Stimulated activated CD8-positive, alpha-beta memory T cell treated with anti-CD3 and anti-CD28 coated beads, Interleukin-15, amount 100 ng/mL, for 4 hours (primary cell): ENCODE data around the gene ACAT2.
"Not testable (repeated sequence)": the region's sequence is repeated elsewhere in the genome, so short reads cannot be mapped to it uniquely, and the experiment has no call there.

Experiments
- DNase-seq, 2 donors: peaks; one replicate each; pipeline ENCODE4 v3.0.0-alpha.2; 2020; ENCODE audit warnings: low read depth in 2 of 2

Gene ACAT2

DNA sequence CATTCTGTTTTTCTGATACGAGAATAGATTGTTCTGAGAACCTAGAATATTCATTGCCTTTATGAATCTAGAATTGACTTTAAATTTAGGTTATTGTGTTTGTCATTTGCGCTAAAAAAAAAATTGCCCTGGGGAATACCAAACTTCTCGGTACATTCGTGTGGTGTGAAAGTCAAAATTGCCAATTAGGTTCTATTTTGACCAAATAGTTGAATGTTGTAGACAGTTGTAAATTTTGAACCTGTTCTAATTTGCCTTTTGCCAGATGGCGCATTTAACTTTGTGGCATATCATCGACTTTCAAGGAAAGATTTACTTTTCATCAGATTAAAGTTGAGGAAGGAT lies 31.5 kb upstream of the ACAT2 start:
- DNase-seq = no peak

DNA sequence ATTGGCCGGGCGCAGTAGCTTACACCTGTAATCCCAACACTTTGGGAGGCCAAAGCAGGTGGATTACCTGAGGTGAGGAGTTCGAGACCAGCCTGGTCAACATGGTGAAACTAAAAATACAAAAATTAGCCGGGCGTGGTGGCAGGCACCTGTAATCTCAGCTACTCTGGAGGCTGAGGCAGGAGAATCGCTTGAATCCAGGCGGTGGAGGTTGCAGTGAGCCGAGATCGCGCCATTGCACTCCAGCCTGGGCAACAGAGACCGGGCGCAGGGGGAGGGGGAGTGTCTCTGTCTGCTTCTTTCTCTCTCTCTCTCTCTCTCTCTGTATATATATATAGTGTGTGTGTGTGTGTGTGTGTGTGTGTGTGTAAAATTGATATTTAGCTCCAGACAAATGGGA lies 29.3 kb upstream of the ACAT2 start:
- not testable (repeated sequence) for DNase-seq

DNA sequence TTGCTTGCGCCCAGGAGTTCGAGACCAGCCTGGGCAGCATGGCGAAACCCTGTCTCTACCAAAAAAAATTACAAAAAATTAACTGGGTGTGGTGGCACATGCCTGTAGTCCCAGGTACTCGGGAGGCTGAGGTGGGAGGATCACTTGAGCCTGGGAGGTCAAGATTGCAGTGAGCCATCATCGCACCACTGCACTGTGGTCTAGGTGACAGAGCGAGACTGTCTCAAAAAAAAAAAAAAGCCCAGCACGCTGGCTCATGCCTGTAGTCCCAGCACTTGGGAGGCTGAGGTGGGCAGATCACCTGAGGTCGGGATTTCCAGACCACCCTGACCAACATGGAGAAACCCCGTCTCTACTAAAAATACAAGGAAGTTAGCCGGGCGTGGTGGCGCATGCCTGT lies 28.4 kb upstream of the ACAT2 start:
- DNase-seq = not testable (repeated sequence)

DNA sequence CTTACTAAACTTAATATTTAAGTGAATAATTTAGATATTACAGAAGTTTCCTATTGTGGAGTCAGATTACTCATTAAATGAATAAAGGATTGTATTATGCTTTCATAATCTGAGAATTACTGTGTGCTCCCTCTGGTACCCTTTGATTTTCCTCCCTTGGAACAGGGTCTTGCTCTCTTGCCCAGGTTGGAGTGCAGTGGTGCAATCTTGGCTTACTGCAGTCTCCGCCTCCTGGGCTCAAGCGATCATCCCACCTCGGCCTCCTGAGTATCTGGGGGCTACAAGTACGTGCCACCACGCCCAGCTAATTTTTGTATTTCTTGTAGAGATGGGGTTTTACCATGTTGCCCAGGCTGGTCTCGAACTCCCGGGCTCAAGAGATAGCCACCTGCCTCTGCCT lies 24.9 kb upstream of the ACAT2 start:
- no peak for DNase-seq

DNA sequence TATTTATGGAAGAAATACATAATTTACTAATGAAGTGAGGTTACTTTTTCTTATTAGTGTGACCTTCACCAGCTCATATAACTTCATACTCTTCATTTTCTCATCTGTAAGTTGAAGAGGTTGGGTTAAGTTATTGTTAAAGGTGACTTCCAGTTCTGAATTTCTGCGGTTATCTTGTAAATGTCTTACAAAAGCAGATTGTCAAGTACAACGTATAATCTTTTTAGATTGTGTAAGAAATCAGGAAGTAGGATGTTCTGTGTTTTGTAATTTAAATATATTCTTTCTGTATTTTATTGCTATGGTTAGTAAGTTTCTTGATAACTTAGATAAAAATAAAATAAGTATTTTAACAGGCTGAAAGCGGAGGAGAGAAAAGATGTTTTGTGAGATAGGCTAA lies 22.5 kb upstream of the ACAT2 start:
- DNase-seq = no peak

DNA sequence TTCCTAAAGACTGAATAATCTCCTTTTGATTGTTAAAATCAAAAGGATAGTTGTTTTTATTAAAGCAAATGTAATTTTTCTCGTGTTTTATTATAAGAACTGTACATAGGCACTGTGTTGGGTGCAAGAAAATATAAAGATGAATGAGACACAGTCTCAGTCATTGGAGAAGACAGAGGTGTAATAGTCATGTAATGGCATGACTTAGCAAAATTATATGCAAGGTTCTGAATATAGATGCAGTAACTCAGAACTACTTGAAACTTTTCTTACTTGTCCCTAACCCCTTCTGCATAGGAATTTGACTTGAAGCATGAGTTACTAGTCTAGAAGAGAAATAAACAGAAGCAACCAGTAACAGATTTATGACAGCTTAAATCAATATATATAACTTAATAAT lies 19.7 kb upstream of the ACAT2 start:
- DNase-seq = no peak

DNA sequence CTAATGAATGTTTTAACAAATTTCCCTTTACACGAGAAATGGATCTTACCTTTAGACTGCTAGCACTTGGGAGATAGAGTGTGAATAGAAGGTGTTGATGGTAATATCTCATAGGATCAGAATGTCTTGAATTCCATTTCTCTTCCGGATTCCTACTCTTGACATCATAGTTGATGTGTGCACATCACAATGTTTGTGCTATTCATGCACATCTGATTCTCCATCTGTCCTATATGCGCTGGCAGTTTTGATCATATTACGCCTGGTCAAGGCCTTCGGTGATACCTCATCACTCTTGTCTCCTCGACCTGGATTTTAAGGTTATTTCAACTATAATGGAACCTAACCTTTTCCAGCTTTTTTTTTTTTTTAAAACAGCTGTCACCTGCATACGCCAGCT lies 16.8 kb upstream of the ACAT2 start:
- no peak for DNase-seq

DNA sequence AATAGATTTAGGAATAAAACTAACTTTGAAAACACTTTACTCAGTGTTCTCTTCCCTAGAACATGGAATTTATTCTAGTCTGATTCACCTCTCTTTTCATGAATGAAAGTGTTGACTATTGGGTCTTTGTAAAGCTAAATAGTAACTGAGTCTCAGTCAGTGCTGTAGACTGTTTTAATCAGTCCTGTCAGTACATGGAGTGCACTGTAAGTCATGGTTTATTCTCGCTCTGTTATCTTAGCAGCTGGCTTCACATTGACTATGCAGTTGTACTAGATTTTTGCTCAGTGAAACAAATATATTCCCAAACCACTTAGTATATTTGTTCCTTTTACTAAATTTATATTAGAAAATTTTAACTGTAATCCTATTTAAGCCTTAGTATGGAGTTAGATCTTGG lies 15.1 kb upstream of the ACAT2 start:
- DNase-seq = no peak

DNA sequence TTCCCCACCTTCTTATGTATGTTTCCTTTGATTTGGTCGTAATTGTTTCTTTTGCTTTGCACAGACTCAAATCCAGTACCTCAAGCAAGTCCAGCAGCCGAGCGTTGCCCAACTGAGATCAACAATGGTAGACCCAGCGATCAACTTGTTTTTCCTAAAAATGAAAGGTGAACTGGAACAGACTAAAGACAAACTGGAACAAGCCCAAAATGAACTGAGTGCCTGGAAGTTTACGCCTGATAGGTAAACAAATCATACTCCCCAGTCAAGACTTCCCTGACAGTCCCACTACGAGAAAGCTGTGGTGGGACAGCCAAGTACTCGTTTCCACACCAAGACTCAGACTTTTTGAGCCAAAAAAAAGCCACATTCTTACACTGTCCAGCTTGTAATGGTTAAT lies 13.7 kb upstream of the ACAT2 start:
- not testable (repeated sequence) for DNase-seq

DNA sequence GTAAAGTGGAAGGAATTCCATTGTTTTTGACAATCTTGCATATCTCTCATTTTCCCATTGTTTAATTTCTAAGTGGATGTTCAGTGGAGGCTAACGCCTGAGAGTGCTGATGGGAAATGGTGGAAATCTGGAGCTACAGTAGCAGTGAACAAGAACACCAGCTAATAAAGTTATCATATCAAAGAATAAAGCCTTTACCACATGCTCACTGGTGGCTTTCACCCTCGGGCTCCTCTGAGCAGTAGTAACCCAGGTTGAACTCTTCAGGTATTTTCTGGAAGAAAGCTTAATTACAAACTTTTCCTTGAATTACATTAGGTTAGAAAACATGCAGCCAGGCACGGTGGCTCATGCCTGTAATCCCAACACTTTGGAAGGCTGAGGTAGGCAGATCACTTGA lies 10.4 kb upstream of the ACAT2 start:
- DNase-seq = no peak

DNA sequence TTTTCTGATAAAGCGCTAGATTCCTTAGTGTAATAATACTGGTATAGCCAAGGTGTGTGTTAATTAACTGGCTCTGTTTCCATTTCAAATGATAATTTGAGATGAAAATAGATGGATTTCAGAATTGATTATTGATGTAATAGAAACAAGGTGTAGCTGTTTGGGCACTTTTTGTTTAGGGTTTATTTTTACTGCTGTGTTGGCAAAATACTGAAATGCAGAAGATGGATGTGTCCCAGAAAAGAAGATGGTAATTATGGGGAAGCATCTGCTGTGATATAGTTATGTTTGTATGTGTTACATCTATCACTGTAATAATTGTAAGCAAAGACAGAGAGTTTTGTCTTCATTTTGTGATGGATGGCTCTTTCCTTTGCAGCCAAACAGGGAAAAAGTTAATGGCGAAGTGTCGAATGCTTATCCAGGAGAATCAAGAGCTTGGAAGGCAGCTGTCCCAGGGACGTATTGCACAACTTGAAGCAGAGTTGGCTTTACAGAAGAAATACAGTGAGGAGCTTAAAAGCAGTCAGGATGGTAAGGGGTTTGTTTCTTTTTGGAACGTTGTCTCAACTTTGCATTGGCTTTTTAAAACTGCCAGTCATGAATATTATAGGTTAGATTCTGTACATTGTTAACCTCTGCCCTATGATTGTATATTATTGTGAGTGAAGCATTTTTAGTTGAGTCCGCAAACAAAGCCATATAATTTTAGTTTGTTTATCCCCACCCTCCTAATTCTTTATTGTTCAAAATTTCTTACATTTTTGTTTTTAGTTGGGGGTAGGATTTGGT lies 8.6 kb upstream of the ACAT2 start:
- DNase-seq = no peak

DNA sequence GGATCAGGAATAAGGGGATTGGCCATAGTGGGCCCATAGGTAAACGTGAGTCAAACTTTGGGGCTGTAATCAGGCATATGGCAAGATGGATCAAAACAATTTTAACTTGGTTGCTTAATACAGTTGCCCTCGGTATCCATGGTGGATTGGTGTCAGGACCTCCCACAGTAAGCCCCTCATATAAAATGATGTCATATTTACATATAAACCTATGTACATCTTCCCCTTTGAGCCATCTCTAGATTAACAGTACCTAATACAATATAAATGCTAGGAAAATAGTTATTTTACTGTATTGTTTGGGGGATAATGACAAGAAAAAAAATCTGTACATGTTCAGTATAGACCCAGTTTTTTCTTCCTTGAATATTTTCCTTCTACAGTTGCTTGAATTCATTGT lies 7.4 kb upstream of the ACAT2 start:
- DNase-seq = no peak

DNA sequence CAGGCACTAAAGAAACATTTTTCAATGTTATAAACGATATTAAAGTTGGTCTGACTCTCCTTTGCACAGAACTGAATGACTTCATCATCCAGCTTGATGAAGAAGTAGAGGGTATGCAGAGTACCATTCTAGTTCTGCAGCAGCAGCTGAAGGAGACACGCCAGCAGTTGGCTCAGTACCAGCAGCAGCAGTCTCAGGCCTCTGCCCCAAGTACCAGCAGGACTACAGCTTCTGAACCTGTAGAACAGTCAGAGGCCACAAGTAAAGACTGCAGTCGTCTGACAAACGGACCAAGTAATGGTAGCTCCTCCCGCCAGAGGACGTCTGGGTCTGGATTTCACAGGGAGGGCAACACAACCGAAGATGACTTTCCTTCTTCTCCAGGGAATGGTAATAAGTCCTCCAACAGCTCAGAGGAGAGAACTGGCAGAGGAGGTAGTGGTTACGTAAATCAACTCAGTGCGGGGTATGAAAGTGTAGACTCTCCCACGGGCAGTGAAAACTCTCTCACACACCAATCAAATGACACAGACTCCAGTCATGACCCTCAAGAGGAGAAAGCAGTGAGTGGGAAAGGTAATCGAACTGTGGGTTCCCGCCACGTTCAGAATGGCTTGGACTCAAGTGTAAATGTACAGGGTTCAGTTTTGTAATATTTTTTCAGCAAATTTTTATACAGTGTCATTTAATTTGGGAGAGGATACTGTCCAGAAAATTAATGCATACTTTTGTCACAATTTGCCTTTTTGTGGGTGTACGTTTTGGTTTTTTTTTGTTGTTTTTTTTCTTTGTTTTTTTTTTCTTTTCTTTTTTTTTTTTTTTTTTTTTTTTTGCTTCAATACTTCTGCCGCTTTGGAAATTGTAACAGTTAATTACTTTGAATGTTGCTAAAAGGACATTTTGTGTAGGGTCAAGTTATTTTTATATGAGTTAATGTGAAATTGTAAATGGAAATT lies 6.6 kb upstream of the ACAT2 start:
- no peak for DNase-seq

DNA sequence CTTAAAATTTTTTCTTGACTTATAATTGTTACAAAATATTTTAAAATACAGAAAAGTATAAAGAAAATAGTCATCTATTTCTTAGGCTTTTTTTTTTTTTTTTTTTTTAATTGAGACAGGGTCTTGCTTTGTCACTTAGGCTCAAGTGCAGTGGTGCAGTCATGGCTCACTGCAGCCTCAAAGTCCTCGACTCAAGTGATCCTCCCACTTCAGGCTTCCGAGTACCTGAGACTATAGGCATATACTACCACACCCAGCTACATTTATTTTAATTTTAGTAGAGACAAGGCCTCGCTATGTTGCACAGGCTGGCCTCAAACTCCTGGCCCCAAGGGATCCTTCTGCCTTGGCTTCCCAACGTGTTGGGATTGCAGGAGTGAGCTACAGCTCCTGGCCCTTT lies 5.3 kb upstream of the ACAT2 start:
- no peak for DNase-seq

DNA sequence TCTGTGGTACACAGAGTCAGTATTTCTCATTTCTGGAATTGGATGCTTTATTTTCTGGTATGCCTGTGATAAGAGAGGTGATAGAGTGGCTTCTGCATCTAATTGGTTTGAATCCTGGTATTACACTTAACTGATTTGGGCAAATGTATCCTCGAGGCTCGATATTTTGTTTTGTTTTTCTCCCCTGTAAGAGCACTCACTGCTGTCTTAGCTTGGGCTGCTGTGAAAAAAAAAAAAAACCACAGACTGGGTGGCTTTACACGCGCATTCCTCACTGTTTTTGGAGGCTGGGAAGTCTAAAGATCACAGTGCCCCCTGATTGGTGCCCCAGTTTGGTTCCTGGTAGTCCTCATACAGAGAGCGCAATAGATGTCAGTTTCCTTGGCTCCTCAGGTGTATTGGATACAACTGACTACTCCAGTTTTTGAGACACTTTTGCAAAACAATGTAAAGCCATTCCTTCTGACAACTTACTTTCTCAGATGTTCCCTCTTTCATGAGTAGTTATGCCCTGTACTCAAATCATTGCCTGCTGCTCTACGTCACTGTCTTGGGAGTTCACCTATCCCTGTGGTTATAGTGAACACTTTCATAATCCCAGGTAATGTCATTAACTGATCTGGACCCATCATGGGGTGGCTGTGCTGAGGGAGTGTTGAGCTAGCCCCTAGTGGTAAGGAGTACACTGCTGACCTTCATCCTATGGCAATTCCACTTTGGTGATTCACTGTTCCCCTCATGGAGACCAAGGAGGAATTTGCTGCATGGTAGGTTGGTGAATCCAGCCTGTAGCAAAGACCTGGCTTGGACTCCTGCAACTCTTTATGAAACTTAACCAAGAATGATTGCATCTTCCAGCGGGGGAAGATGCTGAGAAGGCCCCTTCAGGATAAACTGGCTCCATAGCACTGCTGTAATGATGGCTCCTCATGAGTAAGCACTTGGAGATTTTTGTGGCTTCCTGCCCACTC lies 3.5 kb upstream of the ACAT2 start:
- no peak for DNase-seq

DNA sequence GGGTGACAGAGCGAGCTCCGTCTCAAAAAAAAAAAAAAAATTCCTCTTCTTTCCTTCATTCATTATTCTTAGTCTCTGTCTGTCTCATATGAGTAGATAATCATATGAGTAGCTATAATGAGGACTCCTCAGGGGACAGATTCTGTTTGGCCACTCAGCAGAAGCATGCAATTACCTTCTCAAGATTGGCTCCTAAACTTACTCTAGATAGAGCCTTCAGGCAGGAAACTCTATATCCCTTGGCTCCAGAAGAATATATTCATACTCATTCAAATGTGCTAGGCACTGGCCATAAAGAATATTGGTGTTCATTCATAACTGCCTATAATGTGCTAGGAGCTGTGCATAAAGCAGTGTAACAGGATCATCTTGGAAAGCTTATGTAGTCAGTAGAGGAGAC lies 2.2 kb upstream of the ACAT2 start:
- no peak for DNase-seq

DNA sequence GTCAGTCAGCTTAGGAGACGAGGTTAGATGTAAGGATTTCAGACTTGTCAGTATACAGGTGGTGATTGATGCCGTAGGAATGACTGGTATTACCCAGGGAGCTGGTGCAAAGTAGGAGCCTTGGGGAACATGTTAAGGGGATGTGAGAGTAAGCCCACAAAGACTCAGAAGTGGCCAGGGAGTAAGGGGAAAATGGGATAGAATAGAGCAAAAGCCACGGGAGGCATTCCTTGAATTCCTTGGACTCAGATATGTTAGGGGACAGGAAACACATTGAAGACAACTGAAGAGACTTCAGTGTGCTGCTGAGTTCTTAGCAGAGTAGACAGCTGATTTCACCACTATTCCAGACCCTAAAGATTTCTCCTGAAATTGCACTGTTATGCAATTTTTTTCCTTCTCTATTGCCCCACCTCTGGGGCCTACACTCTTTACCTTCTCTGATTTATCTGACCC lies 1.2 kb upstream of the ACAT2 start:
- no peak for DNase-seq

DNA sequence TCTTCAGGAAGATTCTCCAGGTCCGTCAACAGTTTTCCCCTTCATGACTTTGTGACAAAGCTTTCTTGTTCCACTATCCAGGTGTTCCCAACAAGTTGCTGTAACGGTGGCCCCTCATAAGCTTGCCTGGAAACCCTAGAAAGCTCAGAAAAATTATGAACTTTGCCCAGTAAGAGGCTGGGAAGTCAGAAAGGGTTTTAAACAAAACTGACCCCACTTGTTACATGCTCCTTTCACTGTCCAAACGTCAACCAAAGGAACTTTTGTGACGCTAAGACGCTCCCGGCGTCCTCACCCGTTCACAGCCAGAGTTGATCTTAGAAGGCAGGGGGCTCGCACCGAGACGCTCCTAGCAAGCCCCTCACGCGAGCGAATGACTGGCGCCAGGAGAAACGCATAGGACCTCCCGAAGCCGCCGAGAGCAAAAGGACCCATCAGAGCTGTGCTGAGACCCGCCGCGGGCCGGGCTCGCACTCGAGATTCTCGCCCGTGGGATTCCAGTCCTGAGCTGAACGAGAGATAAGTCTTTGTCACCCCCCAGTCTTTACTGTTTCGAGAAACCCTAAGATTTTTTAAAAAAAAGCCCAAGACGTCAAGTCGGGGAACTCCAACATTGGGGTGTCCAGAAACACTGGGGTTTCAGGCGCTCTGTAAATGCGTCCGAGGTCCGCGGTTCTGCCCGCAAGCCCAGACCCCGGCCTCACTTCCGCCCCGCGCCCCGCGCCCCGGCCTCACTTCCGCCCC lies 544 bp upstream of the ACAT2 start:
- no peak for DNase-seq

DNA sequence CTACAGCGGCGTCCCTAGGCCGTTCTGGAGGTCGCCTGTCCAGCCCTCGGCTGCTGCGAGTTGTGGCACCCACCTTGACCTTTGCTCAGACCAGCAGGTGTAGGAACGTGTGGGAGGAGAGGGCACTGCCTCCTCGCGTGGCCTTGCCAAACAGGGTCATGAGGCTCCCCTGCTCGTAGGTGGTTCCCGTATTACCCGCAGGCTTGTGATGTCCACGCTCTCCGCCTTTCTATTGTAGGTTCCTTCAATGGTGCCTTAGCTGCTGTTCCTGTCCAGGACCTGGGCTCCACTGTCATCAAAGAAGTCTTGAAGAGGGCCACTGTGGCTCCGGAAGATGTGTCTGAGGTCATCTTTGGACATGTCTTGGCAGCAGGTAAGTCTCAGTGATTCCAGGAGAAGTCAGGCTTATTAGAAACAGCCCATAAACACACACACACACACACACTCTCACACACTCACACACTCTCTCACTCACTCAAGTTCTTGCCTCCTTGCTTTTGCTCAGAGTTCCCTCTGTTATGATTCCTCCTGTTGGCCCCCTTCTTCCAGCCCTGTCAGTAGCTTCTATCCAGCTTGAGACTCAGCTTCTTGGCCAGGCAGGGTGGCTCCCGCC lies 942 bp downstream of the ACAT2 start:
- peak in 1 of 2 donors; percentile 1 for DNase-seq

DNA sequence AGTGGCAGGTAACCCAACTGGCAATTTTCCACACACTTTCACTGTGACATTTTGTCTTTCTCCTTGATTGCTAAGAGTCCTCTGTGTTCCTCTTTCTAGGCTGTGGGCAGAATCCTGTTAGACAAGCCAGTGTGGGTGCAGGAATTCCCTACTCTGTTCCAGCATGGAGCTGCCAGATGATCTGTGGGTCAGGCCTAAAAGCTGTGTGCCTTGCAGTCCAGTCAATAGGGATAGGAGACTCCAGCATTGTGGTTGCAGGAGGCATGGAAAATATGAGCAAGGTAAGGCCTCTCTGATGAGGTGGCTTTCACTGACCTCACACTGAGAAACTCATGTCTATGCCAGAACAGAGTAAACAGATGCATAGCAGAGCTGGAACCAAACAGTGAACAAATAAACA lies 5.1 kb downstream of the ACAT2 start:
- no peak for DNase-seq

DNA sequence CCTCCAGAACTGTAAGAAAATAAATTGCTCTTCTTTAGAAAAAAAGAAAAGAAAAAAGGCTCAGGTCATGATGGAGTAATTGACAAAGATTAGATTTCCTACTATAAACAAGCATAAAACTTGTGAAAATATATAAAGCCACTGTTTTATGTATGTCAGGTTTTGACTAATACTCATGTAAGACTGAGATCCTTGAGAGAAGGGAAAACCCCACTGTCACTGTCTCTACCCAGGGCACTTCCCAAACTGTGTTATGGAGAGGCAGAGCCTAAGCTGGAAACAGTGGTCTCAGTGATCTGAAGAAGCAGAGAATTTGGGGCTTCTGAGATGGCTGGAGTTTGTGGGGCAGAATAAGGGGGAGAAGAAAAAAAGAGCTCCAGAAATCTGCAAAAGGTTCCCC lies 7.6 kb downstream of the ACAT2 start:
- DNase-seq = no peak
